ENCODE results near the gene ADGRF4.

Gene ADGRF4

DNA sequence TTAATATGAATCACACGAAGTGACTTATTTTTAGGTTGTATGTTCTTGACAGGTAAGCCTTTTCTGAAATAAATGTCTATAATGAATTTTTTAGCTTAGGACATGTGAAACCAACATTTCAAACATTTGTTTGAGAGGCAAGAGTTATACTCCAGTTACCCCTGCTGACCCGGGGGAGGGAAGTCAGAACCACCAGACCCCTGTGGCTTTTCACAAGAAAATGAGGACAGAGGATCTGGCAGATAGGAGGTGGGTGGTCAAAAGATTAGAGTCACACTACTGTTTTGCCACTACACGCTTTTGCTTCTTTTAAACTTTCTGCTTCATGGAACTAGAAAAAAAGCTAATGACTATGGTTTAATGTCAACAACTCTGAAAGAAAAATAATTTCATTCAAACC is 27.5 kb upstream of the ADGRF4 start:
- no peak overlapping the region for H3K4me3 ChIP-seq
- intact Hi-C loops (cut with DNase I; ENCODE audit: low total_unique reads), result no loop called here
- TF ChIP-seq, protein P1, sequence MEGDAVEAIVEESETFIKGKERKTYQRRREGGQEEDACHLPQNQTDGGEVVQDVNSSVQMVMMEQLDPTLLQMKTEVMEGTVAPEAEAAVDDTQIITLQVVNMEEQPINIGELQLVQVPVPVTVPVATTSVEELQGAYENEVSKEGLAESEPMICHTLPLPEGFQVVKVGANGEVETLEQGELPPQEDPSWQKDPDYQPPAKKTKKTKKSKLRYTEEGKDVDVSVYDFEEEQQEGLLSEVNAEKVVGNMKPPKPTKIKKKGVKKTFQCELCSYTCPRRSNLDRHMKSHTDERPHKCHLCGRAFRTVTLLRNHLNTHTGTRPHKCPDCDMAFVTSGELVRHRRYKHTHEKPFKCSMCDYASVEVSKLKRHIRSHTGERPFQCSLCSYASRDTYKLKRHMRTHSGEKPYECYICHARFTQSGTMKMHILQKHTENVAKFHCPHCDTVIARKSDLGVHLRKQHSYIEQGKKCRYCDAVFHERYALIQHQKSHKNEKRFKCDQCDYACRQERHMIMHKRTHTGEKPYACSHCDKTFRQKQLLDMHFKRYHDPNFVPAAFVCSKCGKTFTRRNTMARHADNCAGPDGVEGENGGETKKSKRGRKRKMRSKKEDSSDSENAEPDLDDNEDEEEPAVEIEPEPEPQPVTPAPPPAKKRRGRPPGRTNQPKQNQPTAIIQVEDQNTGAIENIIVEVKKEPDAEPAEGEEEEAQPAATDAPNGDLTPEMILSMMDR (IDR thresholded peaks at IDR 0.05), result no peak
- H3K27ac ChIP-seq, result no peak overlapping the region
- DNase-seq, result no peak
- no peaks in the 10 kb centered on the region for H3K4me1 ChIP-seq
- no peaks in the 10 kb centered on the region for H3K9me3 ChIP-seq
- H3K27me3 ChIP-seq, result no peaks in the 10 kb centered on the region
- H3K36me3 ChIP-seq, result no peaks in the 10 kb centered on the region

DNA sequence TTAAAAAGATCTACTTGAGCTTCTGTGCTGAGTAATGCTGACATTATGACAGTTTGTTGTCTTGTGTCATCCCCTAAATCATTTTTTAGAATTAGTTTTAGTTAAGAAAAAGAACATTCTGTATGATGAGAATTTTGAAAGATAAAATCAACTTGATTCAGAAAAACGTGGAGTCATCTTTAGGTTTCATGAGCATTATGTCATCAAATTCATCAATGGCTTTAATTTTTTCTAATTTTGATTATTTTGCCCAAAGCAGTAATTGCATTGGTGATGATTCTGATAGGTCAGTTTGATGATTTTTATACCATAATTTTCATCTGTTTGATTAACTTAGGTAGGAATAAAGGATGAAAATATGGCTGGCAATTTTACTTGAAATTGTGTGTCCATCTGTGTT is 26.6 kb upstream of the ADGRF4 start:
- intact Hi-C loops (cut with DNase I; ENCODE audit: low total_unique reads), result no loop called here
- H3K4me1 ChIP-seq, result no peaks in the 10 kb centered on the region
- DNase-seq, result no peak
- TF ChIP-seq, protein P1 (IDR thresholded peaks at IDR 0.05), result no peak
- H3K9me3 ChIP-seq, result no peaks in the 10 kb centered on the region
- H3K27ac ChIP-seq, result no peak overlapping the region
- H3K4me3 ChIP-seq, result no peak overlapping the region
- H3K27me3 ChIP-seq, result no peaks in the 10 kb centered on the region
- H3K36me3 ChIP-seq, result no peaks in the 10 kb centered on the region

DNA sequence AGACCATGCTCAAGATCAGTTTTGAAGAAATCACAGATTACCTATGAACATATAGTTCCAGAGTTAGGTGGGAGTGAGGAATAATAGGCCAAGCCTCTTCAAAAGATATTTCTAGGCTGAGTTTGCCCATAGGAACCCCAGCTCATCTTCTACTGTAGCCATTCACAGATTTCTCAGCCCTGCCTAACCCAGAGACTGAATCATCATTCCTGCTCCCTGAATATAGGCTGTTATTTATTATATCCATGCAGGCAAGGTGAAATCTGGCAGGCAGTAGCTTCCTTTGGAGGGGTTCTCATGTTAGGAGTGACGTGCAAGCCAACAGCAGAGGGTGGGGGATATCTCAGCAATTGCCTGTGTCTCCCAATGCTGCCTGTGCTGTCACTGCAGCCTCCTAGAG is 25.6 kb upstream of the ADGRF4 start:
- Histone ChIP-seq H3K36me3 (no peaks in the 10 kb centered on the region), H3K4me3 (no peak overlapping the region), H3K27me3 (no peaks in the 10 kb centered on the region), H3K4me1 (no peaks in the 10 kb centered on the region), H3K27ac (no peak overlapping the region), H3K9me3 (no peaks in the 10 kb centered on the region)
- no peak for DNase-seq
- intact Hi-C loops (cut with DNase I; ENCODE audit: low total_unique reads), result no loop called here
- TF ChIP-seq, protein P1 (IDR thresholded peaks at IDR 0.05), result no peak

DNA sequence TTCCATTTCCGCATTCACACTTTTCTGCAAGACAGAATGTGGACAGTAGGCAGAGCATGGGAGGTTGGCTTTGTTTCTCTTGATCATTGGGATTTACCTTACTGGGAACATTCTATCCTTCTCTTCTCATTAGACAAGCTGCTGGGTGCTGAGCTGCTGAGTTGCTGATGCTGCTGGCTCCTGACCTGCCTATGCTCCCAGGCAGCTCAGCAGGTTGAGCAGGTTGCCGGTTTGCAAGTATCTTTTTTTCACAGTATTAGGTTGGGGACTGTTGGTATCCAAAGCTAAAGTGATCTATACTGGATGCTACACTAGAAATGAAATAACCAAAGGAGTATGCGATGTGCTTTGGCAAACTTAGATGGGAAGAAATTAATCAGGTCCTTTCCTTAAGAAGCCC is 23.7 kb upstream of the ADGRF4 start:
- intact Hi-C loops (cut with DNase I; ENCODE audit: low total_unique reads), result no loop called here
- H3K36me3 ChIP-seq, result no peaks in the 10 kb centered on the region
- H3K4me1 ChIP-seq, result no peaks in the 10 kb centered on the region
- TF ChIP-seq, protein P1 (IDR thresholded peaks at IDR 0.05), result no peak
- H3K9me3 ChIP-seq, result no peaks in the 10 kb centered on the region
- no peak overlapping the region for H3K4me3 ChIP-seq
- H3K27me3 ChIP-seq, result no peaks in the 10 kb centered on the region
- no peak for DNase-seq
- no peak overlapping the region for H3K27ac ChIP-seq

DNA sequence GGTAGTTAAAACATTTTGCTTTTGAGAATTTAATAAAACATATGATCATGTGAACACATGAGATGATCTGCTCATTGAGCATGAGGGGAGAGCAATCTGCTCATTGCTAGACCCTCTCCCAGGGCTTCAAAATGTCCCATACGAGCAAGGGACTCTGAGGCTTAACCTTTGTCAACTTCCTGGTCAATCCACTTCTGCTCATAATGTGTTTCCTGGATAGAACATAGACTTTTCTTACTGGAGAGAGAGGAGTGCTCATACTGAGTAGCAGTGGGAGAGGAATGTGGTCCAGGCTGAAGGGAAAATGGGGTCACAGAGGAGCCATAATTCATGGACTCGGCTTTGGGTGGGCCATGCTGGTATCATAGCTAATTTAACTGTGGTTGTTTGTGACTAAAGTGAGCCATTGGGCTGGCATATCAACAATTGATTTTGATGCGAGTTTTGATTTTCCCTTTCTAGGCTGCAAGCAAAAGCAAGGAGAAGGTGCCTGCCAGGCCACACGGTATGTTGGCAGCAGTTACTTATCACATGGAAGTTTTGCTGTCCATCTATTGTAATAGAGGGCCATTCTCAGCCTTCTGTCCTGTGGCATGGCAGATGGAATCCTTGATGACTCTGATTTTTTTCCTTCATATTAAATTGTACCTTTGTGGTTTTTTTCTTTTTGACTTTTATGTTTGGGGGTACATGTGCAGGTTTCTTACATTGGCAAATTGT is 20.8 kb upstream of the ADGRF4 start:
- intact Hi-C loops (cut with DNase I; ENCODE audit: low total_unique reads), result no loop called here
- Histone ChIP-seq H3K27me3 (no peaks in the 10 kb centered on the region), H3K27ac (no peak overlapping the region), H3K4me3 (no peak overlapping the region), H3K4me1 (no peaks in the 10 kb centered on the region), H3K36me3 (no peaks in the 10 kb centered on the region), H3K9me3 (no peaks in the 10 kb centered on the region)
- no peak for DNase-seq
- TF ChIP-seq, protein P1 (IDR thresholded peaks at IDR 0.05), result no peak

DNA sequence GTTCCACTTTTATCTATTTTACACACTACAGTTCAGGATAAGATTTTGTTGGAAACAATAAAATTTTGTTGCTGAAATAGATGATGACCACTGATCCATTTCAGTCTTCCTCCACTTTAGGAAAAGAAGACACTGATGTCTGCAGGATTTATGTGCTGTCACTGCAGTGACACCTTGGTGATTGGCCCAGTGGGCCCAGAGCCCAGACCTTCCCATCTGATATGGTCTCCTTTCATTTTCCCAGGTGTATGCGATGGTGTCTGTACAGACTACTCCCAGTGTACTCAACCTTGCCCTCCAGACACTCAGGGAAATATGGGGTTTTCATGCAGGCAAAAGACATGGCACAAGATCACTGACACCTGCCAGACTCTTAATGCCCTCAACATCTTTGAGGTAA is 19.6 kb upstream of the ADGRF4 start:
- Histone ChIP-seq H3K27ac (no peak overlapping the region), H3K27me3 (no peaks in the 10 kb centered on the region), H3K36me3 (no peaks in the 10 kb centered on the region), H3K9me3 (no peaks in the 10 kb centered on the region), H3K4me3 (no peak overlapping the region), H3K4me1 (no peaks in the 10 kb centered on the region)
- intact Hi-C loops (cut with DNase I; ENCODE audit: low total_unique reads), result no loop called here
- TF ChIP-seq, protein P1 (IDR thresholded peaks at IDR 0.05), result no peak
- no peak for DNase-seq
